ENCODE data around the gene HOXA5. TPM values are rescaled to one million over a fixed set of nuclear protein-coding genes. Genes with fewer than 3 reads are reported as not detected.
A peak's percentile ranks its signal among the peaks of the same experiment; 100 is the strongest.

Gene HOXA5
- total and polyA plus RNA-seq, 2 of the 8 experiments (the other 6 are each of a cell fraction or from before 2014, with no cell fraction given) = not detected

- TF ChIP-seq CHD7 (IDR thresholded peaks at IDR 0.05; ENCODE audit: insufficient replicate concordance, low read length) (no peak), TCF12 (IDR thresholded peaks at IDR 0.05; ENCODE audit: low read depth, low read length) (no peak), POU5F1 (IDR thresholded peaks at IDR 0.05; ENCODE audit: low read depth, low read length) (no peak), KDM4A (IDR thresholded peaks at IDR 0.05; ENCODE audit: low read depth, low read length, severe bottlenecking) (no peak), SIX5 (IDR thresholded peaks at IDR 0.05; ENCODE audit: low read depth, low read length) (no peak), YY1 (IDR thresholded peaks at IDR 0.05; ENCODE audit: low read depth, low read length) (no peak), EZH2 (IDR thresholded peaks at IDR 0.05; ENCODE audit: low read depth, low read length, severe bottlenecking) (peak; percentile 91), CEBPB (IDR thresholded peaks at IDR 0.05; ENCODE audit: low read depth, low read length) (no peak), SRF (IDR thresholded peaks at IDR 0.05; ENCODE audit: low read depth, low read length) (no peak), CHD2 (IDR thresholded peaks at IDR 0.05; ENCODE audit: low read length) (no peak), FOSL1 (IDR thresholded peaks at IDR 0.05; ENCODE audit: insufficient read depth, low read depth, low read length) (no peak), KDM1A (IDR thresholded peaks at IDR 0.05; ENCODE audit: borderline replicate concordance, low read length) (no peak)
These were observed 37.1 kb downstream of the HOXA5 start (continued) for GRCh38 chr7:27106181-27106900.
